Hepatocyte (in vitro differentiated cells): ENCODE measurements around the gene TTLL1. TPM values are rescaled to one million over a fixed set of nuclear protein-coding genes. Genes with fewer than 3 reads are reported as not detected.
A peak's percentile ranks its signal among the peaks of the same experiment; 100 is the strongest.

ENCODE experiments used
- DNase-seq: peaks from one replicate; pipeline ENCODE4 v3.0.0-alpha.2; 2016; ENCODE audit warnings: low spot score
- H2AFZ ChIP-seq: fragments of 200-600 bp; sonication (generic); 2 replicates; pipeline ENCODE4 v1.6.0; 2016; ENCODE audit warnings: antibody characterized with exemption, mild to moderate bottlenecking
- H3K27ac ChIP-seq: fragments of 200-600 bp; sonication (generic); 2 replicates; pipeline ENCODE4 v1.5.1; 2016; ENCODE audit warnings: mild to moderate bottlenecking
- H3K27me3 ChIP-seq: fragments of 200-600 bp; sonication (generic); 2 replicates; pipeline ENCODE4 v1.6.1; 2016
- H3K36me3 ChIP-seq: fragments of 200-600 bp; sonication (generic); replicated peaks from 2 replicates; pipeline ENCODE4 v1.5.1; 2016; ENCODE audit warnings: low read depth; ENCODE audit not compliant: insufficient read depth
- H3K4me1 ChIP-seq: fragments of 200-600 bp; sonication (generic); 2 replicates; pipeline ENCODE4 v1.5.1; 2016; ENCODE audit warnings: mild to moderate bottlenecking, moderate library complexity; ENCODE audit not compliant: insufficient read depth
- H3K4me2 ChIP-seq: fragments of 200-600 bp; sonication (generic); 2 replicates; pipeline ENCODE4 v1.6.0; 2016
- H3K4me3 ChIP-seq: fragments of 200-600 bp; sonication (generic); 2 replicates; pipeline ENCODE4 v1.5.1; 2016; ENCODE audit warnings: mild to moderate bottlenecking
- H3K79me2 ChIP-seq: fragments of 200-600 bp; sonication (generic); 2 replicates; pipeline ENCODE4 v1.6.0; 2017; ENCODE audit warnings: mild to moderate bottlenecking
- H3K9me2 ChIP-seq: fragments of 200-600 bp; sonication (generic); replicated peaks from 2 replicates; pipeline ENCODE4 v1.6.0; 2017; ENCODE audit warnings: mild to moderate bottlenecking; ENCODE audit not compliant: insufficient read depth
- H3K9me3 ChIP-seq: fragments of 200-600 bp; sonication (generic); 2 replicates; pipeline ENCODE4 v1.5.1; 2016; ENCODE audit warnings: low read depth, mild to moderate bottlenecking
- H4K20me1 ChIP-seq: fragments of 200-600 bp; sonication (generic); 2 replicates; pipeline ENCODE4 v1.6.0; 2016; ENCODE audit warnings: mild to moderate bottlenecking; ENCODE audit not compliant: insufficient read depth, poor library complexity, severe bottlenecking
- CTCF ChIP-seq: fragments of 200-600 bp; sonication (generic); IDR thresholded peaks from 2 replicates; pipeline ENCODE4 v1.5.1; 2016; ENCODE audit warnings: antibody characterized with exemption, mild to moderate bottlenecking; ENCODE audit not compliant: poor library complexity
- EZH2 ChIP-seq: fragments of 200-600 bp; sonication (generic); IDR thresholded peaks from 2 replicates; pipeline ENCODE4 v1.6.1; 2016; ENCODE audit warnings: antibody characterized with exemption, mild to moderate bottlenecking, borderline replicate concordance
- EZH2phosphoT487 ChIP-seq: fragments of 200-600 bp; sonication (generic); IDR thresholded peaks from one replicate; pipeline ENCODE4 v1.6.1; 2018; ENCODE audit warnings: antibody characterized with exemption, mild to moderate bottlenecking, low read depth, moderate library complexity; ENCODE audit not compliant: unreplicated experiment, severe bottlenecking
- WGBS: methylation state at CpG from one replicate; pipeline ENCODE4 v1.1.6; 2016; ENCODE audit warnings: low lambda C conversion rate; ENCODE audit errors: missing lambda C conversion rate; 5-methylcytosine and 5-hydroxymethylcytosine counted together
- polyA plus RNA-seq: library from polyadenylated mRNA; unstranded; fragments of >200 nt; fragmentation: Nextera tagmentation; extraction: Ambion mirVana; gene quantifications from 2 replicates; pipeline ENCODE4 v1.2.1, GENCODE V29; 2016
- total RNA-seq: library from RNA; depleted of rRNA; stranded (reverse); fragments of >200 nt; gene quantifications from 2 replicates; pipeline ENCODE4 v1.2.3, GENCODE V29; 2014

TTLL1 gene
- total and polyA plus RNA-seq, 2 experiments from 2014 or later: 6.4 to 8.7 TPM

DNA sequence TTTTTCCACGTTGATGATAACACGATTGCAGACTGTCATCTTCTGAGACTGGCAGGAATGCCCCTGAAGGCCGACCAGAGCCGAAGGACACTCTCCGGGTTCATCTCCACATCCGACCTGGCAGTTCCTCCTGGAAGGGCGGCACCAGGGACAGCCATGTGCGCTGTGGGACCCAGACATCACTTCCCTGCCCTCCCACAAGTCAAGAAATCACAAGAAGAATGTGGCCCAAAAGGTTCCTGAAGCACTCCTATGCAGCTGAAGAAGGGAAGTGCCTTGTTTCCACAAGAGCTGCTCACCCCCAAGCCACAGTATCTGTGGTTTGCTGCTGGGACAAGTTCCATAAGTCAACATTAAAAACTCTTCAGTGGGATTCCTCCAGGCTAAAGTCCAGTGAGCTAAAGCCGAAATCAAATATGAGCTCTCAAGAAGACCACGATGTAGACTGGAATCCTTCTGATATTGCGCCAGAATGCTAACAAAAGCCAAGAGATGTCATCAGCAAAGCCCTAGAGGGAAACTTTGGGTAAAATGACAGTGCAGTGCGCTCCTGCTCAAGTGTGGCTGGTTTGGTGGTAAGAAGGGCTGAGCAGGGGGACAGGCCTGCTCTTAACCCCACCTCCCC lies 95.4 kb downstream of the TTLL1 start:
- no peak for DNase-seq
- Histone ChIP-seq H3K27me3 (no peaks in the 10 kb centered on the region), H3K9me2 (no peaks in the 10 kb centered on the region), H4K20me1 (peaks cover 7% of the 10 kb centered on the region), H3K9me3 (no peaks in the 10 kb centered on the region), H3K4me1 (peaks cover 59% of the 10 kb centered on the region), H3K27ac (peak overlapping the region; percentile 94), H3K36me3 (no peaks in the 10 kb centered on the region), H3K4me2 (peak overlapping the region; percentile 69), H3K79me2 (peaks cover 89% of the 10 kb centered on the region), H3K4me3 (no peak overlapping the region), H2AFZ (no peak overlapping the region)
- TF ChIP-seq CTCF (no peak), EZH2 (no peak), EZH2phosphoT487 (no peak)
- 61% methylated on average over 12 of the region's 12 CpGs for WGBS

- Histone ChIP-seq H4K20me1 (peaks cover 9% of the 10 kb centered on the region), H3K4me3 (no peak overlapping the region), H3K79me2 (peaks cover 89% of the 10 kb centered on the region), H3K4me1 (peaks cover 59% of the 10 kb centered on the region), H3K4me2 (peak overlapping the region; percentile 69), H3K9me2 (no peaks in the 10 kb centered on the region), H3K36me3 (no peaks in the 10 kb centered on the region), H3K27me3 (no peaks in the 10 kb centered on the region), H3K9me3 (no peaks in the 10 kb centered on the region), H2AFZ (no peak overlapping the region), H3K27ac (peak overlapping the region; percentile 94)
- no peak for DNase-seq
- TF ChIP-seq CTCF (no peak), EZH2 (no peak), EZH2phosphoT487 (no peak)
- 84% methylated on average over 9 of the region's 9 CpGs for WGBS
These were observed 96.2 kb downstream of the TTLL1 start for GRCh38 chr22:42992886-42993479.

GRCh38 chr22:42992092-42992491 lies 97.1 kb downstream of the TTLL1 start:
- Histone ChIP-seq H3K36me3 (no peaks in the 10 kb centered on the region), H3K27me3 (no peaks in the 10 kb centered on the region), H2AFZ (no peak overlapping the region), H3K4me2 (no peak overlapping the region), H4K20me1 (peaks cover 9% of the 10 kb centered on the region), H3K9me3 (no peaks in the 10 kb centered on the region), H3K4me3 (no peak overlapping the region), H3K9me2 (no peaks in the 10 kb centered on the region), H3K79me2 (peaks cover 89% of the 10 kb centered on the region), H3K4me1 (peaks cover 57% of the 10 kb centered on the region), H3K27ac (peak overlapping the region; percentile 94)
- DNase-seq: no peak
- 98% methylated on average over 3 of the region's 3 CpGs for WGBS
- TF ChIP-seq CTCF (no peak), EZH2phosphoT487 (no peak), EZH2 (no peak)
